KBM-7 (cell line): ENCODE results near the gene KATNB1.
"Not testable (repeated sequence)": the region's sequence is repeated elsewhere in the genome, so short reads cannot be mapped to it uniquely, and the experiment has no call there.

Source experiments
- DNase-seq: peaks from one replicate; pipeline ENCODE4 v3.0.0-alpha.2; 2015
- in situ Hi-C: fragments of 300-500 bp; cut with MboI; formaldehyde crosslinking; loops from 2 replicates; pipeline ENCODE4 v1.14.3; 2020; ENCODE audit warnings: low sequenced_read_pairs, low pct_unique_long_range_greater_than_20kb, mixed read lengths

The KATNB1 gene

GRCh38 chr16:57699481-57699880 lies 36.1 kb upstream of the KATNB1 start:
- no peak for DNase-seq
- in situ Hi-C loops: no loop called here

- no peak for DNase-seq
- in situ Hi-C loops: no loop called here
These were observed 35.7 kb upstream of the KATNB1 start for GRCh38 chr16:57699899-57700298.

- in situ Hi-C loops: no loop called here
- no peak for DNase-seq
These were observed 34.6 kb upstream of the KATNB1 start for GRCh38 chr16:57700781-57701551.

GRCh38 chr16:57701759-57702371 lies 33.7 kb upstream of the KATNB1 start:
- no peak for DNase-seq
- in situ Hi-C loops: no loop called here

GRCh38 chr16:57703416-57704010 lies 32.1 kb upstream of the KATNB1 start:
- in situ Hi-C loops: no loop called here
- DNase-seq: no peak

GRCh38 chr16:57704011-57704904 lies 31.3 kb upstream of the KATNB1 start:
- in situ Hi-C loops: no loop called here
- DNase-seq: no peak

GRCh38 chr16:57704905-57705852 lies 30.4 kb upstream of the KATNB1 start:
- no peak for DNase-seq
- in situ Hi-C loops: no loop called here

GRCh38 chr16:57706717-57707116 lies 28.9 kb upstream of the KATNB1 start:
- DNase-seq: no peak
- in situ Hi-C loops: no loop called here

- DNase-seq: no peak
- in situ Hi-C loops: no loop called here
These were observed 28.2 kb upstream of the KATNB1 start for GRCh38 chr16:57707331-57707730.

- no peak for DNase-seq
- in situ Hi-C loops: no loop called here
These were observed 27.4 kb upstream of the KATNB1 start for GRCh38 chr16:57708168-57708567.

GRCh38 chr16:57709663-57710062 lies 25.9 kb upstream of the KATNB1 start:
- in situ Hi-C loops: no loop called here
- no peak for DNase-seq

GRCh38 chr16:57711346-57711745 lies 24.2 kb upstream of the KATNB1 start:
- in situ Hi-C loops: no loop called here
- no peak for DNase-seq

GRCh38 chr16:57711993-57712392 lies 23.6 kb upstream of the KATNB1 start:
- no peak for DNase-seq
- in situ Hi-C loops: no loop called here

- DNase-seq, in situ Hi-C loops: not testable (repeated sequence)
These were observed 23.0 kb upstream of the KATNB1 start for GRCh38 chr16:57712569-57712968.

- in situ Hi-C loops: no loop called here
- no peak for DNase-seq
These were observed 22.0 kb upstream of the KATNB1 start for GRCh38 chr16:57713596-57713995.

GRCh38 chr16:57714047-57714446 lies 21.5 kb upstream of the KATNB1 start:
- in situ Hi-C loops: no loop called here
- no peak for DNase-seq

- in situ Hi-C loops: no loop called here
- peak; percentile 80 for DNase-seq
These were observed 15.4 kb upstream of the KATNB1 start for GRCh38 chr16:57720142-57720575.

GRCh38 chr16:57721356-57722209 lies 14.0 kb upstream of the KATNB1 start:
- DNase-seq: no peak
- in situ Hi-C loops: no loop called here
